ENCODE data around the gene MYO6.

GRCh38 chr6:75937846-75938245 lies 188.8 kb downstream of the MYO6 start:
- TF ChIP-seq CTCF (IDR thresholded peaks at IDR 0.05) = no peak
- TF ChIP-seq POLR2A (IDR thresholded peaks at IDR 0.05) = no peak

Data from thyroid gland (tissue), 4 donors.